CD14-positive monocyte (primary cell): ENCODE results near the gene TNFRSF8. TPM values are rescaled to one million over a fixed set of nuclear protein-coding genes. Genes with fewer than 3 reads are reported as not detected.

Experiments used
- DNase-seq, 3 donors: peaks; one replicate each; pipeline ENCODE4 v3.0.0-alpha.2; 2011 to 2022
- H2AFZ ChIP-seq: 2 replicates; pipeline ENCODE4 v1.6.0; 2012; ENCODE audit warnings: mild to moderate bottlenecking, low read depth, low read length, inconsistent platforms; ENCODE audit not compliant: insufficient read depth, poor library complexity, severe bottlenecking
- H3K27ac ChIP-seq, 2 donors: 1 replicate in 1 of 2; 2 replicates in 1 of 2; pipeline ENCODE4 v1.5.1; 2012 to 2013; ENCODE audit warnings: low read length in 2 of 2, control low read depth in 1 of 2, inconsistent platforms in 1 of 2, low read depth in 1 of 2, mild to moderate bottlenecking in 1 of 2
- H3K27me3 ChIP-seq, 2 donors: one replicate each; pipeline versions ENCODE4 v1.6.0 to v1.6.1; 2011 to 2013; ENCODE audit warnings: low read length in 2 of 2; ENCODE audit not compliant: control insufficient read depth in 2 of 2, insufficient read depth in 2 of 2
- H3K36me3 ChIP-seq, 2 donors: replicated peaks in 1 of 2; 1 replicate in 1 of 2; 2 replicates in 1 of 2; pipeline versions ENCODE4 v1.5.1 to v1.6.1; 2012 to 2013; ENCODE audit warnings: low read length in 2 of 2, control low read depth in 1 of 2, inconsistent platforms in 1 of 2, mild to moderate bottlenecking in 1 of 2; ENCODE audit not compliant: insufficient read depth in 2 of 2, control insufficient read depth in 1 of 2
- H3K4me1 ChIP-seq, 2 donors: 1 replicate in 1 of 2; 2 replicates in 1 of 2; pipeline versions ENCODE4 v1.5.1 to v1.6.1; 2012 to 2013; ENCODE audit warnings: low read length in 2 of 2, control low read depth in 1 of 2, inconsistent platforms in 1 of 2, mild to moderate bottlenecking in 1 of 2, moderate library complexity in 1 of 2; ENCODE audit not compliant: insufficient read depth in 2 of 2, control insufficient read depth in 1 of 2
- H3K4me2 ChIP-seq: replicated peaks from 2 replicates; pipeline ENCODE3; 2012; ENCODE audit warnings: low read length, moderate library complexity, mild to moderate bottlenecking; ENCODE audit not compliant: poor library complexity, severe bottlenecking; ENCODE audit errors: extremely low read depth
- H3K4me3 ChIP-seq, 3 experiments: fragments of 200-600 bp in 1 of 3; sonication (generic) in 1 of 3; replicated peaks in 1 of 3; 1 replicate in 2 of 3; 2 replicates in 1 of 3; pipeline ENCODE4 v1.5.1; 2011 to 2013; ENCODE audit warnings: low read length in 3 of 3, mild to moderate bottlenecking in 3 of 3, control low read depth in 2 of 3, low read depth in 2 of 3, inconsistent platforms in 1 of 3, moderate library complexity in 1 of 3
- H3K79me2 ChIP-seq: 2 replicates; pipeline ENCODE4 v1.6.0; 2012; ENCODE audit warnings: mild to moderate bottlenecking, control low read depth, inconsistent platforms, low read length, moderate library complexity; ENCODE audit not compliant: insufficient read depth
- H3K9ac ChIP-seq: 2 replicates; pipeline ENCODE4 v1.6.0; 2017; ENCODE audit warnings: low read length, mild to moderate bottlenecking; ENCODE audit not compliant: insufficient read depth, poor library complexity, severe bottlenecking
- H3K9me3 ChIP-seq, 2 donors: replicated peaks in 1 of 2; 1 replicate in 1 of 2; 2 replicates in 1 of 2; pipeline versions ENCODE4 v1.5.1 to v1.6.1; 2012 to 2013; ENCODE audit warnings: low read length in 2 of 2, control low read depth in 1 of 2; ENCODE audit not compliant: control insufficient read depth in 1 of 2, insufficient read depth in 1 of 2
- H4K20me1 ChIP-seq: 2 replicates; pipeline ENCODE4 v1.6.0; 2012; ENCODE audit warnings: mild to moderate bottlenecking, low read length, control low read depth, moderate library complexity; ENCODE audit not compliant: insufficient read depth
- H3K27ac Mint-ChIP-seq, 7 donors: one replicate each; pipeline ENCODE4 v1.8.0; 2020; ENCODE audit warnings: mild to moderate bottlenecking in 7 of 7, mixed read lengths in 7 of 7, moderate library complexity in 6 of 7, inconsistent platforms in 2 of 7
- H3K27me3 Mint-ChIP-seq, 3 donors: one replicate each; pipeline ENCODE4 v1.8.0; 2021 to 2022; ENCODE audit warnings: low read depth in 3 of 3, mild to moderate bottlenecking in 3 of 3, mixed read lengths in 3 of 3, moderate library complexity in 3 of 3, inconsistent platforms in 1 of 3
- H3K36me3 Mint-ChIP-seq, 2 donors: one replicate each; pipeline ENCODE4 v1.8.0; 2020; ENCODE audit warnings: mixed read lengths in 2 of 2, inconsistent platforms in 1 of 2, mild to moderate bottlenecking in 1 of 2
- H3K4me1 Mint-ChIP-seq: one replicate; pipeline ENCODE4 v1.8.0; 2020; ENCODE audit warnings: mild to moderate bottlenecking, mixed read lengths
- H3K4me3 Mint-ChIP-seq, 2 donors: one replicate each; pipeline ENCODE4 v1.8.0; 2020; ENCODE audit warnings: mild to moderate bottlenecking in 2 of 2, mixed read lengths in 2 of 2, moderate library complexity in 1 of 2
- H3K9me3 Mint-ChIP-seq, 7 donors: one replicate each; pipeline ENCODE4 v1.8.0; 2020 to 2022; ENCODE audit warnings: mixed read lengths in 7 of 7, mild to moderate bottlenecking in 6 of 7, moderate library complexity in 6 of 7, inconsistent platforms in 2 of 7
- CTCF ChIP-seq: fragments of 200-600 bp; IDR thresholded peaks from one replicate; pipeline ENCODE4 v1.8.0; 2022; ENCODE audit warnings: antibody characterized with exemption, mild to moderate bottlenecking
- WGBS: methylation state at CpG from one replicate; pipeline ENCODE4 v1.1.5; 2013; ENCODE audit warnings: missing lambda C conversion rate; ENCODE audit not compliant: insufficient coverage; 5-methylcytosine and 5-hydroxymethylcytosine counted together
- intact Hi-C, 2 donors: fragments of 100-400 bp; cut with micrococcal nuclease; formaldehyde crosslinking; loops; one replicate each; pipeline versions ENCODE4 v1.15.0 to v1.15.1; 2023
- polyA plus RNA-seq, 3 donors: library from polyadenylated mRNA; depleted of rRNA in 1 of 3; unstranded in 2 of 3; stranded (reverse) in 1 of 3; fragments of 300-500 nt in 2 of 3; fragments of >200 nt in 1 of 3; fragmentation: Illumina TruSeq in 2 of 3; gene quantifications; 1 replicate in 2 of 3; 2 replicates in 1 of 3; pipeline ENCODE4 v1.2.3, GENCODE V29; 2012 to 2021

The TNFRSF8 gene
- polyA plus RNA-seq, 3 donors = 10.9 to 11.9 (median 11.8) TPM

GRCh38 chr1:12016182-12016581, 46.9 kb upstream of the TNFRSF8 start:
- H3K27me3 Mint-ChIP-seq = peaks cover 0 to 1% (median 0%) of the 10 kb centered on the region in 3 donors
- 92% methylated on average over 1 of the region's 3 CpGs for WGBS

DNA sequence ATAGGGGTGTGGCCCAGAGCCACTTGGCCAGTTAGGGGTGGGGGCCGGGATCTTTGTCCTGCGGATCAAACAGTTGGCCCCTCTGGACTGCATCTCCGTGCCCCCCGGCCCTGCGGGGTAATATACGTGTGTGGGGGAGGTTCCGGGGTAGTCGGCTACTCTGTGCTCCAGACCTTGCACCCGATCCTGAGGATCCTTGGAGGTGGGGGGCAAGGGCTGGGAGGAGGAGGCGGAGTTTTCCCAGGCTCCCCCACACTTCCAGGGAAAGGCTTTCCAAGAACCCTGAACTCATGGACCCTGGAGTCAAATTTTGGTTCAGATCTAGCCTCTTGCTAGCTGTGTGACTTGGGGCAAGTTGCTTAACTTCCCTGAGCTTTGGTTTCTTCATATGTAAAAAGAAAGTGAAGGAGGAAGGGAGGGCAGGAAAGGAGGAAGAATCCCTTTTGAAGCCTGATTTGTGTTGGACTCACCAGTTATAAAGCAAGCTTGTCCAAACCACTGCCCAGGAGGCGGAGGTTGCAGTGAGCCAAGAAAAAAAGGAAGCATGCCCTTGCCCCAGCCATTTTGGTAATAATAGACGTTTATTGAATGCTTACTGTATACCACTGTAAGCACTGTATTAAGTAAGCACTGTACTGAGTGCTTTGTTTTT, 43.1 kb upstream of the TNFRSF8 start:
- no peaks in the 10 kb centered on the region for H3K9me3 Mint-ChIP-seq
- peaks cover 22 to 31% of the 10 kb centered on the region in 2 donors for H3K36me3 ChIP-seq
- H3K4me1 Mint-ChIP-seq = peaks cover 20% of the 10 kb centered on the region
- peak overlapping the region; percentile 50 to 99 (median 93) for H3K4me3 ChIP-seq
- peak; percentile 51 to 81 (median 78) for DNase-seq
- H2AFZ ChIP-seq = peak overlapping the region; percentile 87
- no peaks in the 10 kb centered on the region for H3K27me3 ChIP-seq
- peaks cover 17% of the 10 kb centered on the region for H4K20me1 ChIP-seq
- TF ChIP-seq CTCF = no peak
- 0% methylated on average over 7 of the region's 12 CpGs for WGBS
- peak overlapping the region; percentile 79 to 85 for H3K27ac ChIP-seq
- peak overlapping the region; percentile 77 for H3K9ac ChIP-seq
- H3K4me3 Mint-ChIP-seq = peak overlapping the region; percentile 85 to 91
- peaks cover 25 to 35% of the 10 kb centered on the region in 2 donors for H3K36me3 Mint-ChIP-seq
- peak overlapping the region; percentile 100 for H3K4me2 ChIP-seq
- H3K9me3 ChIP-seq = no peaks in the 10 kb centered on the region
- intact Hi-C loops = loop anchor here in 1 of 2 donors (5.0 to 10.0 kb wide), 2 partner anchors 38 to 95 kb away; partner anchors contain the start of genes KIAA2013 and MFN2
- H3K27ac Mint-ChIP-seq = peak overlapping the region; percentile 78 to 93 (median 92)
- peaks cover 0 to 1% (median 0%) of the 10 kb centered on the region in 3 donors for H3K27me3 Mint-ChIP-seq
- H3K4me1 ChIP-seq = peaks cover 11 to 19% of the 10 kb centered on the region in 2 donors
- H3K79me2 ChIP-seq = peaks cover 37% of the 10 kb centered on the region

More at GRCh38 chr1:12016182-12016581, 46.9 kb upstream of the TNFRSF8 start:
- Mint-ChIP-seq H3K36me3 (peaks cover 30 to 33% of the 10 kb centered on the region in 2 donors), H3K27ac (no peak overlapping the region), H3K9me3 (no peaks in the 10 kb centered on the region), H3K4me3 (no peak overlapping the region), H3K4me1 (peaks cover 12% of the 10 kb centered on the region)
- H4K20me1 ChIP-seq = peaks cover under 1% of the 10 kb centered on the region
- peaks cover 16% of the 10 kb centered on the region for H3K79me2 ChIP-seq
- no peak for DNase-seq
- H3K27me3 ChIP-seq = no peaks in the 10 kb centered on the region
- peaks cover 11 to 15% of the 10 kb centered on the region in 2 donors for H3K4me1 ChIP-seq
- peaks cover 23 to 36% of the 10 kb centered on the region in 2 donors for H3K36me3 ChIP-seq
- H3K4me2 ChIP-seq = no peak overlapping the region
- no peak overlapping the region for H2AFZ ChIP-seq
- TF ChIP-seq CTCF = no peak
- intact Hi-C loops = loop anchor here in 1 of 2 donors (5.0 to 10.0 kb wide), 2 partner anchors 34 to 91 kb away; partner anchors contain the start of genes KIAA2013 and MFN2
- no peak overlapping the region for H3K4me3 ChIP-seq
- no peak overlapping the region for H3K27ac ChIP-seq
- H3K9ac ChIP-seq = no peak overlapping the region
- no peaks in the 10 kb centered on the region for H3K9me3 ChIP-seq
